MCF 10A (cell line): Measurements from ENCODE around the gene TNFRSF4. TPM values are rescaled to one million over a fixed set of nuclear protein-coding genes. Genes with fewer than 3 reads are reported as not detected.

Source experiments
- BruUV-seq: library from RNA; stranded (reverse); fragments of 400-500 nt; replicated peaks from 2 replicates; lab custom pipeline; 2021; lab: Mats Ljungman, UMichigan
- CTCF ChIA-PET: fragments of 300-600 bp; sonication (Branson Sonifier 250); formaldehyde crosslinking; extraction: SDS; loops from one replicate; lab custom pipeline; 2021; ENCODE audit warnings: antibody characterized with exemption, inconsistent platforms; lab: Yijun Ruan, JAX
- POLR2A ChIA-PET: fragments of 300-600, 350-650 bp; sonication (Branson Sonifier 250); formaldehyde crosslinking; extraction: SDS; loops from one replicate; lab custom pipeline; 2020; ENCODE audit warnings: antibody characterized with exemption, inconsistent platforms; lab: Yijun Ruan, JAX
- DNase-seq: peaks from one replicate; pipeline ENCODE4 v3.0.0-alpha.2; 2018; ENCODE audit not compliant: unreplicated experiment
- H3K27ac Mint-ChIP-seq: one replicate; pipeline ENCODE4 v1.8.0; 2022; ENCODE audit warnings: mild to moderate bottlenecking, low read depth, mixed read lengths; ENCODE audit not compliant: unreplicated experiment
- H3K27me3 Mint-ChIP-seq: one replicate; pipeline ENCODE4 v1.8.0; 2022; ENCODE audit warnings: mixed read lengths; ENCODE audit not compliant: insufficient read depth, unreplicated experiment
- H3K36me3 Mint-ChIP-seq: one replicate; pipeline ENCODE4 v1.8.0; 2022; ENCODE audit warnings: mild to moderate bottlenecking, moderate library complexity, mixed read lengths; ENCODE audit not compliant: insufficient read depth, unreplicated experiment
- H3K4me1 Mint-ChIP-seq: one replicate; pipeline ENCODE4 v1.8.0; 2022; ENCODE audit warnings: mixed read lengths; ENCODE audit not compliant: insufficient read depth, unreplicated experiment
- H3K4me3 Mint-ChIP-seq: one replicate; pipeline ENCODE4 v1.8.0; 2022; ENCODE audit warnings: mild to moderate bottlenecking, moderate library complexity, mixed read lengths; ENCODE audit not compliant: unreplicated experiment
- H3K9me3 Mint-ChIP-seq: one replicate; pipeline ENCODE4 v1.8.0; 2022; ENCODE audit warnings: mixed read lengths; ENCODE audit not compliant: unreplicated experiment
- CTCF ChIP-seq: fragments of 200-600 bp; IDR thresholded peaks from one replicate; pipeline ENCODE4 v1.8.0; 2022; ENCODE audit warnings: antibody characterized with exemption, mild to moderate bottlenecking; ENCODE audit not compliant: unreplicated experiment
- intact Hi-C: fragments of 100-400 bp; cut with micrococcal nuclease; formaldehyde crosslinking; loops from 2 replicates; pipeline ENCODE4 v1.14.1; 2022
- total RNA-seq: library from RNA; stranded (reverse); gene quantifications from 2 replicates; pipeline ENCODE4 v1.2.3, GENCODE V29; 2022

Gene TNFRSF4
- total RNA-seq, 1 experiment from 2014 or later = not detected

- POLR2A ChIA-PET = no interaction called here
- no peak overlapping the region for H3K4me3 Mint-ChIP-seq
These were observed 8.1 kb upstream of the TNFRSF4 start for GRCh38 chr1:1221887-1222574.

GRCh38 chr1:1220197-1220596, 6.2 kb upstream of the TNFRSF4 start:
- no peaks in the 10 kb centered on the region for H3K27me3 Mint-ChIP-seq
- CTCF ChIA-PET = no interaction called here
- H3K27ac Mint-ChIP-seq = peak overlapping the region; percentile 16
- intact Hi-C loops = no loop called here
- H3K4me3 Mint-ChIP-seq = no peak overlapping the region
- no TSS peak for BruUV-seq
- no peak for DNase-seq
- no peaks in the 10 kb centered on the region for H3K4me1 Mint-ChIP-seq
- POLR2A ChIA-PET = no interaction called here
- H3K9me3 Mint-ChIP-seq = no peaks in the 10 kb centered on the region
- TF ChIP-seq CTCF = no peak
- peaks cover 49% of the 10 kb centered on the region for H3K36me3 Mint-ChIP-seq

More at GRCh38 chr1:1221887-1222574, 8.1 kb upstream of the TNFRSF4 start:
- CTCF ChIA-PET = interaction anchor here (0.6 kb wide), 1 partner anchor 40 kb away, joined by 3 read pairs; no protein-coding TSS in a partner anchor
- no peaks in the 10 kb centered on the region for H3K9me3 Mint-ChIP-seq
- H3K27me3 Mint-ChIP-seq = no peaks in the 10 kb centered on the region
- intact Hi-C loops = no loop called here
- no TSS peak for BruUV-seq
- H3K4me1 Mint-ChIP-seq = no peaks in the 10 kb centered on the region
- no peak overlapping the region for H3K27ac Mint-ChIP-seq
- TF ChIP-seq CTCF = no peak
- peaks cover 48% of the 10 kb centered on the region for H3K36me3 Mint-ChIP-seq
- DNase-seq = no peak

- intact Hi-C loops = no loop called here
- no peaks in the 10 kb centered on the region for H3K4me1 Mint-ChIP-seq
- H3K4me3 Mint-ChIP-seq = no peak overlapping the region
- ChIA-PET CTCF (interaction anchor here (0.7 to 1.0 kb wide), 2 partner anchors 11 to 102 kb away, joined by 3 to 4 read pairs; no protein-coding TSS in a partner anchor), POLR2A (no interaction called here)
- BruUV-seq = no TSS peak
- no peak overlapping the region for H3K27ac Mint-ChIP-seq
- no peaks in the 10 kb centered on the region for H3K27me3 Mint-ChIP-seq
- peaks cover 41% of the 10 kb centered on the region for H3K36me3 Mint-ChIP-seq
- no peak for DNase-seq
- no peak for TF ChIP-seq CTCF
- no peaks in the 10 kb centered on the region for H3K9me3 Mint-ChIP-seq
These were observed 5.4 kb upstream of the TNFRSF4 start for GRCh38 chr1:1219341-1219740.

GRCh38 chr1:1218524-1219200, 4.7 kb upstream of the TNFRSF4 start:
- CTCF ChIA-PET = interaction anchor here (1.0 kb wide), 1 partner anchor 101 kb away, joined by 4 read pairs; no protein-coding TSS in a partner anchor

More at GRCh38 chr1:1218524-1219200, 4.7 kb upstream of the TNFRSF4 start:
- intact Hi-C loops = no loop called here
- Mint-ChIP-seq H3K9me3 (no peaks in the 10 kb centered on the region), H3K4me3 (no peak overlapping the region), H3K4me1 (no peaks in the 10 kb centered on the region), H3K27ac (peak overlapping the region; percentile 42), H3K27me3 (no peaks in the 10 kb centered on the region), H3K36me3 (peaks cover 34% of the 10 kb centered on the region)
- POLR2A ChIA-PET = interaction anchor here (1.0 kb wide), 1 partner anchor 55 kb away, joined by 4 read pairs; the partner anchor contains the start of gene UBE2J2
- no TSS peak for BruUV-seq
- no peak for TF ChIP-seq CTCF
- DNase-seq = no peak
